Astrocyte (in vitro differentiated cells and primary cell): ENCODE results near the gene RTL10. TPM values are rescaled to one million over a fixed set of nuclear protein-coding genes. Genes with fewer than 3 reads are reported as not detected.

Experiments used
- DNase-seq: peaks from one replicate; pipeline ENCODE4 v3.0.0-alpha.2; 2010; ENCODE audit warnings: low read depth
- FAIRE-seq: peaks from 2 replicates; lab custom pipeline; 2011; peaks lifted over from hg19 to GRCh38; lab: Jason Lieb, UNC
- H2AFZ ChIP-seq: 2 replicates; pipeline ENCODE4 v1.6.0; 2012; ENCODE audit warnings: low read depth, low read length, inconsistent platforms
- H3K27ac ChIP-seq: 2 replicates; pipeline ENCODE4 v1.5.1; 2011; ENCODE audit warnings: low read depth, low read length, inconsistent platforms
- H3K27me3 ChIP-seq: 2 replicates; pipeline ENCODE4 v1.6.0; 2011; ENCODE audit warnings: low read length, inconsistent platforms; ENCODE audit not compliant: insufficient read depth
- H3K36me3 ChIP-seq: 2 replicates; pipeline ENCODE4 v1.5.1; 2011; ENCODE audit warnings: low read length, inconsistent platforms; ENCODE audit not compliant: insufficient read depth
- H3K4me1 ChIP-seq: 2 replicates; pipeline ENCODE4 v1.5.1; 2011; ENCODE audit warnings: low read length, inconsistent platforms; ENCODE audit not compliant: insufficient read depth
- H3K4me2 ChIP-seq: 2 replicates; pipeline ENCODE4 v1.6.0; 2012; ENCODE audit warnings: low read length, inconsistent platforms
- H3K4me3 ChIP-seq: 2 replicates; pipeline ENCODE4 v1.5.1; 2011; ENCODE audit warnings: low read depth, mild to moderate bottlenecking, low read length, inconsistent platforms; ENCODE audit not compliant: insufficient read depth
- H3K79me2 ChIP-seq: 2 replicates; pipeline ENCODE4 v1.6.0; 2012; ENCODE audit warnings: mild to moderate bottlenecking, low read length, inconsistent platforms; ENCODE audit not compliant: insufficient read depth
- H3K9ac ChIP-seq: 2 replicates; pipeline ENCODE4 v1.6.0; 2012; ENCODE audit warnings: mild to moderate bottlenecking, low read length, inconsistent platforms
- H3K9me3 ChIP-seq: 2 replicates; pipeline ENCODE4 v1.5.1; 2012; ENCODE audit warnings: low read depth, mild to moderate bottlenecking, low read length, inconsistent platforms; ENCODE audit not compliant: insufficient read depth
- H4K20me1 ChIP-seq: 2 replicates; pipeline ENCODE4 v1.6.0; 2012; ENCODE audit warnings: low read length, inconsistent platforms; ENCODE audit not compliant: insufficient read depth
- H3K27ac Mint-ChIP-seq: one replicate; pipeline ENCODE4 v1.8.0; 2021; ENCODE audit warnings: mild to moderate bottlenecking, mixed read lengths; ENCODE audit not compliant: unreplicated experiment
- H3K27me3 Mint-ChIP-seq: one replicate; pipeline ENCODE4 v1.8.0; 2021; ENCODE audit warnings: low read depth, mixed read lengths; ENCODE audit not compliant: unreplicated experiment
- H3K36me3 Mint-ChIP-seq: one replicate; pipeline ENCODE4 v1.8.0; 2021; ENCODE audit warnings: low read depth, mixed read lengths; ENCODE audit not compliant: unreplicated experiment
- H3K4me1 Mint-ChIP-seq: one replicate; pipeline ENCODE4 v1.8.0; 2021; ENCODE audit warnings: low read depth, mixed read lengths; ENCODE audit not compliant: unreplicated experiment
- H3K4me3 Mint-ChIP-seq: one replicate; pipeline ENCODE4 v1.8.0; 2021; ENCODE audit warnings: mild to moderate bottlenecking, moderate library complexity, mixed read lengths; ENCODE audit not compliant: unreplicated experiment
- H3K9me3 Mint-ChIP-seq: one replicate; pipeline ENCODE4 v1.8.0; 2021; ENCODE audit warnings: mild to moderate bottlenecking, mixed read lengths; ENCODE audit not compliant: unreplicated experiment
- EZH2 ChIP-seq: IDR thresholded peaks from 2 replicates; pipeline ENCODE4 v1.6.1; 2012; ENCODE audit warnings: mild to moderate bottlenecking, low read length, inconsistent platforms; ENCODE audit not compliant: insufficient read depth
- total RNA-seq: library from RNA; stranded (reverse); gene quantifications from 2 replicates; pipeline ENCODE4 v1.2.1, GENCODE V29; 2021
- TF ChIP-seq, protein P1 (sequence below): IDR thresholded peaks from 2 replicates; pipeline ENCODE4 v1.5.1; 2011; ENCODE audit warnings: low read depth, mild to moderate bottlenecking, inconsistent platforms, low read length, moderate library complexity; ENCODE audit not compliant: insufficient read depth

RTL10 gene
- total RNA-seq, 1 donor from 2014 or later, result 43.0 TPM

DNA sequence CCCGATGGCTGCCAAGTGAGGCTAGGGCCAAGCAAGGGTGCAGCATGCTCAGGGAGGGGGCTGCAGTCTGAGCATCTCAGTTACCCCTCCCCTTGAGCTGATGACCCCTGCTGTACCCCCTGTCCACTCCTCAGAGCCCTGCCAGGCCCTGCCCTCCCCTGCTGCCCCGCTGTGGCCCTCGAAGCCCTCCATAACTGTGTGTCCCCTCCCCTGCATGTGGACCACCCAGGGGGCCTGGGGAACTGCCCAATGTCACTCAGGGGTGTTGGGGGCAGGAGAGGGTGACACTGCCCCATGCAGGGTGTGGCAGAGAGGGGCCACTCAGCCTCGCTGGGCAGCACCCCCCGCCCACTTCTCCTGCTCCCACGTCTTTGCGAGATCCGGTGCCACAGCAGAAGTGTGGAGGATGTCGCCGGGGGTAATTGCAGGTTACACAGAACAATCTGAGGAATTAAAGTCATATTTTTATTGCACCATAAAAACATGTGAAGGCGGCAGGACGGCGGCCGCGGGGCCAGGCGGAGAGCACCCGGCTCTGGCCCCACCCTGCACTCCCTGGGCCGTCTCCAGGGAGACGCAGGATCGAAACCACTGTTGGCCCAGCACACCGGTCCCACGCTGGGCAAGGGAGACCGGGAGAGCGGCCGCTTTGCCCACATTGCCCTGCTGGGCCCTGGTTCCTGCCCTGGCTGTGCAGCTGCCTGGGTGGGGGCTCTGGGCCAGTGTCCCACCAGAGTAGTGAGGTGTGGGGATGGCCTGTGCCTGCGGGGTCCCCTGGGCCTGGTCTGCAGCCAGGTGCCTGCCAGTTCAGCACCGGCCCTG, 18.7 kb upstream of the RTL10 start:
- Mint-ChIP-seq H3K4me1 (peaks cover 7% of the 10 kb centered on the region), H3K27me3 (no peaks in the 10 kb centered on the region), H3K4me3 (no peak overlapping the region), H3K9me3 (no peaks in the 10 kb centered on the region), H3K36me3 (no peaks in the 10 kb centered on the region), H3K27ac (no peak overlapping the region)
- H2AFZ ChIP-seq, result no peak overlapping the region
- H3K4me1 ChIP-seq, result peaks cover 38% of the 10 kb centered on the region
- no peak for TF ChIP-seq EZH2
- no peaks in the 10 kb centered on the region for H3K79me2 ChIP-seq
- DNase-seq (no peak), FAIRE-seq (no peak)
- no peak overlapping the region for H3K27ac ChIP-seq
- H3K27me3 ChIP-seq, result no peaks in the 10 kb centered on the region
- no peak overlapping the region for H3K4me2 ChIP-seq
- no peak overlapping the region for H3K9ac ChIP-seq
- no peaks in the 10 kb centered on the region for H4K20me1 ChIP-seq
- no peak overlapping the region for H3K4me3 ChIP-seq
- H3K9me3 ChIP-seq, result no peaks in the 10 kb centered on the region
- H3K36me3 ChIP-seq, result no peaks in the 10 kb centered on the region

DNA sequence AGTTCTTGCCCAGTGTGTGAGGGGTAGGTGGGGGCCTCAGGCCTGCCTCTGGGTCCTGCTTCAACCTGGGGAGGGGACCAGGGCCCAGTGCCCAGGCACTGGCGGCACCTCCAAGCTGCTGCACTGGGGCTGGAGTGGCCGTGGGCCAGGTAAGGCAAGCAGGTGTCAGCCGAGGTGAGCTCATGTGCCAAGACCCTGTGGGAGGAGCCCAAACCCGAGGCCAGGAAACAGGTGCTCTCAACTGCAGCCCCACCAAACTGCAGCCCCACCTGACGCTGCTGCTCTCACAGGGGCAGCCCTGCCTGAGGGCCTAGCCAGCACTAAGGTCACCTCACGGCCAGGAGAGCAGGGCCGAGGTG, 18.1 kb upstream of the RTL10 start:
- DNase-seq (no peak), FAIRE-seq (no peak)
- Mint-ChIP-seq H3K36me3 (no peaks in the 10 kb centered on the region), H3K27ac (no peak overlapping the region), H3K4me1 (peaks cover 5% of the 10 kb centered on the region), H3K27me3 (no peaks in the 10 kb centered on the region), H3K9me3 (no peaks in the 10 kb centered on the region), H3K4me3 (no peak overlapping the region)
- H3K79me2 ChIP-seq, result no peaks in the 10 kb centered on the region
- no peak overlapping the region for H3K4me2 ChIP-seq
- TF ChIP-seq, protein P1, sequence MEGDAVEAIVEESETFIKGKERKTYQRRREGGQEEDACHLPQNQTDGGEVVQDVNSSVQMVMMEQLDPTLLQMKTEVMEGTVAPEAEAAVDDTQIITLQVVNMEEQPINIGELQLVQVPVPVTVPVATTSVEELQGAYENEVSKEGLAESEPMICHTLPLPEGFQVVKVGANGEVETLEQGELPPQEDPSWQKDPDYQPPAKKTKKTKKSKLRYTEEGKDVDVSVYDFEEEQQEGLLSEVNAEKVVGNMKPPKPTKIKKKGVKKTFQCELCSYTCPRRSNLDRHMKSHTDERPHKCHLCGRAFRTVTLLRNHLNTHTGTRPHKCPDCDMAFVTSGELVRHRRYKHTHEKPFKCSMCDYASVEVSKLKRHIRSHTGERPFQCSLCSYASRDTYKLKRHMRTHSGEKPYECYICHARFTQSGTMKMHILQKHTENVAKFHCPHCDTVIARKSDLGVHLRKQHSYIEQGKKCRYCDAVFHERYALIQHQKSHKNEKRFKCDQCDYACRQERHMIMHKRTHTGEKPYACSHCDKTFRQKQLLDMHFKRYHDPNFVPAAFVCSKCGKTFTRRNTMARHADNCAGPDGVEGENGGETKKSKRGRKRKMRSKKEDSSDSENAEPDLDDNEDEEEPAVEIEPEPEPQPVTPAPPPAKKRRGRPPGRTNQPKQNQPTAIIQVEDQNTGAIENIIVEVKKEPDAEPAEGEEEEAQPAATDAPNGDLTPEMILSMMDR, result no peak
- no peak for TF ChIP-seq EZH2
- H3K27me3 ChIP-seq, result no peaks in the 10 kb centered on the region
- no peak overlapping the region for H3K27ac ChIP-seq
- no peaks in the 10 kb centered on the region for H4K20me1 ChIP-seq
- no peak overlapping the region for H2AFZ ChIP-seq
- H3K4me1 ChIP-seq, result peaks cover 34% of the 10 kb centered on the region
- H3K9ac ChIP-seq, result no peak overlapping the region
- no peak overlapping the region for H3K4me3 ChIP-seq
- H3K9me3 ChIP-seq, result no peaks in the 10 kb centered on the region
- no peaks in the 10 kb centered on the region for H3K36me3 ChIP-seq

DNA sequence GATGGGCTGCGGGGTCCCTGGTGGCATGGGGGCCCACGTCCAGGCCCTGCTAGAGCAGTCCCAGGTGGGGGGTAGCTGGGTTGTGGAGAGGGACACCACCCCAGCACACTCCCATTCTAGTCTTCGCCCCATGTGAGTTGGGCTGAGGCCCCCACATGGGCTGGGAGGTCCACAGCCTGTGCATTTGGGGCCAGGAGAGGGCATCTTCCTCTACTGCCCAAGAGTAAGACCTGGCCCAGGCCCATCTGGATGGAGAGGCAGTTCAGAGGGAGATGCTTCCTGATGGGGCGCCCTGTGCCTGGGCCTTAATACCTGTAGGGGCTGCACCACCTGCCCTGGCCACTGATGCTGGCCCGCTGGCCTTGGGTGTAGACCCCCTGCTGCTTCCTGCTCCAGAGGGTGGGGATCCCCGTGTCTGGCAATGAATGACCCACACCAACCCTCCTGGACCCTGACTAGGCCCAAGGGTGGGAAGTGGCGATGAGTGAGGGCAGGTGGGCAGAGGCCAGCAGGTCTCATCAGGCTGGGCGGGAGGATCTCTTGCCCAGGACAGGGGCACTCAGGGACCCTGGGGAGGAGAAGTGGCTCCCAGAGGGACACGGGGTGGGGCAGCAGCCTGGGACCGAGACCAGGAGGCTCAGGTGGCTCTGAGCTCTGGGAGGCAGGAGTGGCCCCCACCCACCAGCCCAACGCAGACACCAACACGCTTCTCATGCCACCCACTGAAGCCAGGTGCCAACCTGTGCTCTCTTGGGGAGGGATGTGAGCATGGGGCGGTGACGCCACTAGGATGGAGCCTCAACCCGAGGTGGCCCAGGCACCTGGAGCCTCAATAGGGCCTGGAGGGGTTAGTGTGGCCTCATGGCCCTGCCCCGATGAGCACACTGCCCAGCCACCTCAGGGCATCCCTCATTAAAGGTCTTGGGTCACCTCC, 17.4 kb upstream of the RTL10 start:
- Histone ChIP-seq H3K4me1 (peaks cover 28% of the 10 kb centered on the region), H3K36me3 (no peaks in the 10 kb centered on the region), H3K27ac (no peak overlapping the region), H3K79me2 (no peaks in the 10 kb centered on the region), H3K4me3 (no peak overlapping the region), H2AFZ (no peak overlapping the region), H3K9me3 (no peaks in the 10 kb centered on the region), H4K20me1 (no peaks in the 10 kb centered on the region), H3K9ac (no peak overlapping the region), H3K27me3 (no peaks in the 10 kb centered on the region), H3K4me2 (no peak overlapping the region)
- Mint-ChIP-seq H3K27me3 (no peaks in the 10 kb centered on the region), H3K9me3 (no peaks in the 10 kb centered on the region), H3K4me3 (no peak overlapping the region), H3K36me3 (no peaks in the 10 kb centered on the region), H3K4me1 (no peaks in the 10 kb centered on the region), H3K27ac (no peak overlapping the region)
- DNase-seq, result no peak
- FAIRE-seq, result no peak
- no peak for TF ChIP-seq EZH2
- TF ChIP-seq, protein P1, result no peak
